Neural progenitor cell (in vitro differentiated cells): ENCODE data around the gene PLEKHG2.

Experiments used
- CTCF ChIP-seq: fragments of 200-600 bp; sonication (generic); IDR thresholded peaks from 2 replicates; pipeline ENCODE4 v1.5.1; 2017; ENCODE audit warnings: antibody characterized with exemption, mild to moderate bottlenecking
- EZH2 ChIP-seq: fragments of 200-600 bp; sonication (generic); IDR thresholded peaks from 2 replicates; pipeline ENCODE4 v1.6.1; 2017; ENCODE audit warnings: antibody characterized with exemption, mild to moderate bottlenecking, moderate library complexity

DNA sequence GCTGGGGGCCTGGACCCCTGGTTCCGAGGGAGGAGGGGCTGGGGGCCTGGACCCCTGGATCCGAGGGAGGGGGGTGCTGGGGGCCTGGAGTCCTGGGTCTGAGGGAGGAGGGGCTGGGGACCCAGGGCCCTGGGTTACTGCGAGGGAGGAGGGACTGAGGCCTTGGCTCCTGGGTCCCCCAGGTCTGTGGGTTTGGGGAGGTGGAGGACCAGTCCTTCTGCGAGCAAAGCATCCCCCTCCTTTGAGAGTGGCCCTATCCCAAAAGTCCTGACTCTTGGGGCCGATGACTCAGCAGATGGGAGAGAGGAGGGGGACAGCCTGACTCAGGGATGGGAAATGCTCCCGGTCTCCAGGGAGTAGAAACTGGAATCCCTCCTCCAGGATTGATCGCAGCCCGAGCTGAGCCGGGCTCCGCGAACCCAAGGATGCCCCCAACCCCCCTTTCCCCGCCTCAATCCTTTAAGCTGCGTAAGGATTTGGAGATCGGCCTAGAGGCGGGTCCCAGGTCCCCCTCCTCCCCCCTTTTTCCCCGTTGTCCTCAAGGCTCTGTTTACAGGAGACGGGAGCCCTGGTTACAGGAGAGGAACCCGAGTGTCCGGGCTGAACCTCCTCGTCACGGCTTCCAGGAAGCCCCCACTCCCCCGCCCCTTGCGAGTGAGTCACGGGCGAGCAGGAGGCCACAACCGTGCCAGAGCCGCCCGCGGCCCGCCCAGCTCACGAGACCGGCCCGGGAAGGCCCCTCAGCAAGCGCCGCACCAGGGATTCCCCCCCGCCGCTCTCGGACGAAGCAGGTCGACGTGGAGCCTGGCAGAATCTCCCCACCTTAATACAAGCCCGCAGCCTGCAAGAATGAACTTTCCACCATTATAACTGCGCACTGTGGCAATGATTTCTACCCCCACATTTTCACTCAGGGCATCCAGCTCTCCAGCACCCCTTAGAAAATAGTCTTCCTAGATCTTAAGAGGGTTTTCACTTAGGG lies 8.8 kb upstream of the PLEKHG2 start:
- TF ChIP-seq CTCF = no peak
- TF ChIP-seq EZH2 = no peak
